Left ventricle myocardium inferior (tissue), 1 donor: ENCODE measurements around the gene HLA-DRA. TPM values are rescaled to one million over a fixed set of nuclear protein-coding genes. Genes with fewer than 3 reads are reported as not detected.
"Not testable (repeated sequence)": the region's sequence is repeated elsewhere in the genome, so short reads cannot be mapped to it uniquely, and the experiment has no call there.

ENCODE experiments used
- DNase-seq: peaks from one replicate; pipeline ENCODE4 v3.0.0-alpha.2; 2020
- H3K27ac ChIP-seq: fragments of 200-600 bp; replicated peaks from 2 replicates; pipeline ENCODE4 v1.8.0; 2021
- H3K27me3 ChIP-seq: fragments of 200-600 bp; 2 replicates; pipeline ENCODE4 v1.8.0; 2021; ENCODE audit warnings: low read depth
- H3K36me3 ChIP-seq: fragments of 200-600 bp; 2 replicates; pipeline ENCODE4 v1.8.0; 2021
- H3K4me1 ChIP-seq: fragments of 200-600 bp; 2 replicates; pipeline ENCODE4 v1.8.0; 2021
- H3K4me3 ChIP-seq: fragments of 200-600 bp; 2 replicates; pipeline ENCODE4 v1.8.0; 2021; ENCODE audit warnings: mild to moderate bottlenecking, moderate library complexity
- H3K9me3 ChIP-seq: fragments of 200-600 bp; replicated peaks from 2 replicates; pipeline ENCODE4 v1.8.0; 2021
- CTCF ChIP-seq: fragments of 200-600 bp; IDR thresholded peaks from 2 replicates; pipeline ENCODE4 v1.8.0; 2021; ENCODE audit warnings: antibody characterized with exemption, mild to moderate bottlenecking, borderline replicate concordance
- intact Hi-C: fragments of 100-400 bp; cut with micrococcal nuclease; formaldehyde crosslinking; loops from one replicate; pipeline ENCODE4 v1.11.0; 2022
- total RNA-seq: library from RNA; stranded (reverse); fragmentation: NEBNext Ultra II Directional; extraction: Animal tissue kit (Norgen Biotek cat#: 25700); gene quantifications from one replicate; pipeline ENCODE4 v1.2.1, GENCODE V29; 2021
- donor health status: DM: no; HTN: yes; CAD: no; lungs with severe emphysema.

HLA-DRA gene
- total RNA-seq, 1 donor from 2014 or later, result 87.3 TPM

- Histone ChIP-seq H3K9me3 (no peaks in the 10 kb centered on the region), H3K27me3 (peaks cover 17% of the 10 kb centered on the region), H3K4me3 (no peak overlapping the region), H3K36me3 (no peaks in the 10 kb centered on the region), H3K27ac (no peak overlapping the region), H3K4me1 (no peaks in the 10 kb centered on the region)
- no peak for DNase-seq
- intact Hi-C loops, result loop anchor here (5.0 kb wide), 1 partner anchor 266 kb away; no protein-coding TSS in a partner anchor
- TF ChIP-seq CTCF, result no peak
Observed at GRCh38 chr6:32431142-32431541, 8.5 kb upstream of the HLA-DRA start.

GRCh38 chr6:32432050-32432450, 7.6 kb upstream of the HLA-DRA start:
- no peak overlapping the region for H3K27ac ChIP-seq
- H3K36me3 ChIP-seq, result no peaks in the 10 kb centered on the region
- no peaks in the 10 kb centered on the region for H3K9me3 ChIP-seq
- intact Hi-C loops, result loop anchor here (5.0 kb wide), 1 partner anchor 265 kb away; no protein-coding TSS in a partner anchor
- H3K27me3 ChIP-seq, result peaks cover 17% of the 10 kb centered on the region
- DNase-seq, result no peak
- H3K4me3 ChIP-seq, result no peak overlapping the region
- no peaks in the 10 kb centered on the region for H3K4me1 ChIP-seq
- peak; percentile 55 for TF ChIP-seq CTCF

GRCh38 chr6:32433950-32434349, 5.7 kb upstream of the HLA-DRA start:
- intact Hi-C loops, result loop anchor here (5.0 kb wide), 1 partner anchor 263 kb away; no protein-coding TSS in a partner anchor
- DNase-seq, result not testable (repeated sequence)

GRCh38 chr6:32436186-32436585, 3.5 kb upstream of the HLA-DRA start:
- Histone ChIP-seq H3K27me3 (peaks cover 5% of the 10 kb centered on the region), H3K4me1 (peaks cover 9% of the 10 kb centered on the region), H3K4me3 (no peak overlapping the region), H3K27ac (no peak overlapping the region), H3K9me3 (no peaks in the 10 kb centered on the region), H3K36me3 (no peaks in the 10 kb centered on the region)
- intact Hi-C loops, result no loop called here
- no peak for DNase-seq
- TF ChIP-seq CTCF, result no peak

More at GRCh38 chr6:32433950-32434349, 5.7 kb upstream of the HLA-DRA start:
- peaks cover 17% of the 10 kb centered on the region for H3K27me3 ChIP-seq
- not testable (repeated sequence) for H3K4me3 ChIP-seq, H3K27ac ChIP-seq, H3K9me3 ChIP-seq, H3K4me1 ChIP-seq, H3K36me3 ChIP-seq

GRCh38 chr6:32436995-32437836, 2.5 kb upstream of the HLA-DRA start:
- H3K9me3 ChIP-seq, result no peaks in the 10 kb centered on the region
- peaks cover 9% of the 10 kb centered on the region for H3K4me1 ChIP-seq
- intact Hi-C loops, result no loop called here
- peak overlapping the region; percentile 62 for H3K27ac ChIP-seq
- no peak for DNase-seq
- peaks cover 2% of the 10 kb centered on the region for H3K36me3 ChIP-seq
- H3K27me3 ChIP-seq, result no peaks in the 10 kb centered on the region
- H3K4me3 ChIP-seq, result no peak overlapping the region
- no peak for TF ChIP-seq CTCF

- no peak for DNase-seq
- H3K36me3 ChIP-seq, result peaks cover 20% of the 10 kb centered on the region
- intact Hi-C loops, result no loop called here
- H3K27ac ChIP-seq, result peak overlapping the region; percentile 80
- H3K9me3 ChIP-seq, result no peaks in the 10 kb centered on the region
- H3K27me3 ChIP-seq, result no peaks in the 10 kb centered on the region
- H3K4me1 ChIP-seq, result peaks cover 9% of the 10 kb centered on the region
- no peak overlapping the region for H3K4me3 ChIP-seq
- no peak for TF ChIP-seq CTCF
Observed at GRCh38 chr6:32439139-32439538, 548 bp upstream of the HLA-DRA start.
